HepG2 (cell line): ENCODE results near the gene TMEFF2. TPM values are rescaled to one million over a fixed set of nuclear protein-coding genes. Genes with fewer than 3 reads are reported as not detected.

Experiments used
- ATAC-seq: fragments of 200-7000 bp; cut with Tn5 transposase; 3 replicates; pipeline ENCODE4 v1.9.1; 2020; ENCODE audit warnings: mild to moderate bottlenecking, moderate library complexity
- BruUV-seq: library from RNA; stranded (reverse); fragments of 400-500 nt; replicated peaks from 2 replicates; lab custom pipeline; 2021; lab: Mats Ljungman, UMichigan
- CTCF ChIA-PET: fragments of 300-600 bp; formaldehyde crosslinking; extraction: SDS; loops from one replicate; lab custom pipeline; 2021; ENCODE audit warnings: low total read pairs, inconsistent platforms, low intra/inter-chr PET ratio; lab: Yijun Ruan, JAX
- POLR2A ChIA-PET: fragments of 350-600 bp; sonication (Branson Sonifier 250); formaldehyde crosslinking; loops from one replicate; lab custom pipeline; 2020; ENCODE audit warnings: antibody characterized with exemption, inconsistent platforms; lab: Yijun Ruan, JAX
- DNase-seq: peaks from one replicate; pipeline ENCODE4 v3.0.0-alpha.2; 2015; ENCODE audit warnings: low spot score
- FAIRE-seq: peaks from 3 replicates; lab custom pipeline; 2011; peaks lifted over from hg19 to GRCh38; lab: Jason Lieb, UNC
- H2AFZ ChIP-seq: one replicate; pipeline ENCODE4 v1.6.1; 2011; ENCODE audit warnings: low read length, inconsistent platforms
- H3K27ac ChIP-seq: fragments of 300-600 bp; 3 replicates; pipeline ENCODE4 v1.8.0; 2011; ENCODE audit warnings: mixed run types, mild to moderate bottlenecking, mixed read lengths, low read length, inconsistent platforms; ENCODE audit not compliant: insufficient read depth; ENCODE audit errors: extremely low read length
- H3K27me3 ChIP-seq, 2 experiments: fragments of 200-600 bp in 1 of 2; 2 replicates in 1 of 2; 3 replicates in 1 of 2; pipeline versions ENCODE4 v1.6.0 to v1.8.0; 2011; ENCODE audit warnings: low read length in 2 of 2, mild to moderate bottlenecking in 2 of 2, moderate library complexity in 2 of 2, inconsistent platforms in 1 of 2; ENCODE audit not compliant: insufficient read depth in 2 of 2, control insufficient read depth in 1 of 2
- H3K36me3 ChIP-seq, 2 experiments: fragments of 200-600 bp in 1 of 2; replicated peaks in 1 of 2; 2 replicates in 1 of 2; 3 replicates in 1 of 2; pipeline versions ENCODE4 v1.5.1 to v1.8.0; 2011; ENCODE audit warnings: low read length in 2 of 2, inconsistent platforms in 1 of 2; ENCODE audit not compliant: insufficient read depth in 2 of 2, control insufficient read depth in 1 of 2
- H3K4me1 ChIP-seq: 2 replicates; pipeline ENCODE4 v1.5.1; 2012; ENCODE audit warnings: low read length, inconsistent platforms; ENCODE audit not compliant: insufficient read depth
- H3K4me2 ChIP-seq: 2 replicates; pipeline ENCODE4 v1.6.0; 2011; ENCODE audit warnings: low read depth, low read length, inconsistent platforms
- H3K4me3 ChIP-seq, 3 experiments: fragments of 200-600 bp in 1 of 3; sonication (generic), shearing (Covaris generic) in 1 of 3; replicated peaks in 1 of 3; 2 replicates each; pipeline ENCODE4 v1.5.1; 2011 to 2016; ENCODE audit warnings: low read length in 3 of 3, inconsistent platforms in 2 of 3, low read depth in 2 of 3, mild to moderate bottlenecking in 2 of 3, control low read depth in 1 of 3, mixed read lengths in 1 of 3; ENCODE audit not compliant: insufficient read depth in 1 of 3
- H3K79me2 ChIP-seq: one replicate; pipeline ENCODE4 v1.6.1; 2011; ENCODE audit warnings: low read length, inconsistent platforms; ENCODE audit not compliant: insufficient read depth
- H3K9ac ChIP-seq: 2 replicates; pipeline ENCODE4 v1.6.0; 2011; ENCODE audit warnings: mild to moderate bottlenecking, low read depth, low read length, inconsistent platforms; ENCODE audit not compliant: insufficient read depth
- H3K9me3 ChIP-seq: 2 replicates; pipeline ENCODE4 v1.5.1; 2012; ENCODE audit warnings: mild to moderate bottlenecking, low read length
- H4K20me1 ChIP-seq: 2 replicates; pipeline ENCODE4 v1.6.0; 2011; ENCODE audit warnings: inconsistent platforms, mild to moderate bottlenecking, low read length, moderate library complexity; ENCODE audit not compliant: insufficient read depth
- AHR ChIP-seq: IDR thresholded peaks from 2 replicates; pipeline ENCODE4 v1.6.1; 2018; ENCODE audit warnings: missing genetic modification reagents, missing compliant biosample characterization
- HDAC6 ChIP-seq: fragments of 200-600 bp; sonication (generic); IDR thresholded peaks from 2 replicates; pipeline ENCODE4 v1.7.0; 2017; ENCODE audit warnings: mild to moderate bottlenecking, antibody characterized with exemption, low read length, low read depth
- HNRNPUL1 ChIP-seq: fragments of 200-400 bp; formaldehyde crosslinking; IDR thresholded peaks from 2 replicates; pipeline ENCODE4 v1.6.1; 2017; ENCODE audit warnings: low read depth, mild to moderate bottlenecking, low read length, moderate library complexity
- MEIS1 ChIP-seq: sonication (generic); formaldehyde crosslinking; IDR thresholded peaks from 2 replicates; pipeline ENCODE4 v1.9.0; 2021; ENCODE audit warnings: mild to moderate bottlenecking, missing genetic modification reagents, moderate library complexity, borderline replicate concordance
- MXD4 ChIP-seq: IDR thresholded peaks from 2 replicates; pipeline ENCODE4 v1.6.1; 2016; ENCODE audit warnings: mild to moderate bottlenecking, missing biosample characterization, missing genetic modification reagents
- NFIC ChIP-seq: IDR thresholded peaks from 2 replicates; pipeline ENCODE4 v1.6.1; 2012; ENCODE audit warnings: mild to moderate bottlenecking, low read length, inconsistent platforms
- PCBP2 ChIP-seq: fragments of 200-400 bp; formaldehyde crosslinking; optimal IDR thresholded peaks from 2 replicates; pipeline ENCODE3; 2018; ENCODE audit warnings: low read length, low read depth; ENCODE audit not compliant: poor library complexity, severe bottlenecking
- RFX3 ChIP-seq: IDR thresholded peaks from 2 replicates; pipeline ENCODE4 v1.6.1; 2016; ENCODE audit warnings: missing biosample characterization, missing genetic modification reagents
- TCF12 ChIP-seq, 2 experiments: fragments of 450-650 bp in 1 of 2; sonication (generic) in 1 of 2; formaldehyde crosslinking in 1 of 2; IDR thresholded peaks; 2 replicates each; pipeline versions ENCODE4 v1.6.1 to v1.8.0; 2017 to 2022; ENCODE audit warnings: antibody characterized with exemption in 1 of 2, mild to moderate bottlenecking in 1 of 2, missing genetic modification reagents in 1 of 2, moderate library complexity in 1 of 2
- ZNF331 ChIP-seq: sonication (generic); formaldehyde crosslinking; IDR thresholded peaks from 2 replicates; pipeline ENCODE4 v1.4.0; 2020; ENCODE audit warnings: missing genetic modification reagents
- ZNF652 ChIP-seq: IDR thresholded peaks from 2 replicates; pipeline ENCODE4 v1.6.1; 2016; ENCODE audit warnings: low read depth, borderline replicate concordance
- WGBS: methylation state at CpG from one replicate; pipeline ENCODE4 v1.1.6; 2017; ENCODE audit warnings: low lambda C conversion rate; 5-methylcytosine and 5-hydroxymethylcytosine counted together
- in situ Hi-C: cut with HindIII; loops from 2 replicates; pipeline ENCODE4 v1.10.0; 2017; ENCODE audit warnings: low pct_unique_long_range_greater_than_20kb; ENCODE audit not compliant: extremely low pct_ligation_motif_present
- intact Hi-C: fragments of 100-400 bp; cut with micrococcal nuclease; formaldehyde crosslinking; loops from one replicate; pipeline ENCODE4 v1.10.0; 2022; ENCODE audit not compliant: unreplicated experiment
- polyA plus RNA-seq, 8 experiments: library from polyadenylated mRNA; depleted of rRNA in 3 of 8; stranded (reverse) in 7 of 8; unstranded in 1 of 8; fragments of >200 nt; fragmentation: Illumina TruSeq in 4 of 8; extraction: Trizol in 4 of 8; gene quantifications; 2 replicates each; pipeline versions ENCODE4 v1.2.1 to v1.2.3, GENCODE V29; 2011 to 2016; ENCODE audit warnings: low read depth in 4 of 8, missing spikeins in 1 of 8, mixed read lengths in 1 of 8; ENCODE audit not compliant: insufficient read depth in 1 of 8
- total RNA-seq, 5 experiments: library from RNA; depleted of rRNA; stranded (reverse); fragments of >200 nt; fragmentation: Illumina TruSeq; extraction: Trizol; gene quantifications; 2 replicates each; pipeline ENCODE4 v1.2.3, GENCODE V29; 2016; ENCODE audit warnings: low read depth in 1 of 5
- TF ChIP-seq, protein P1 (sequence below): sonication (generic); formaldehyde crosslinking; IDR thresholded peaks from 2 replicates; pipeline ENCODE4 v1.8.0; 2022; ENCODE audit warnings: missing genetic modification reagents, low read depth, mild to moderate bottlenecking, borderline replicate concordance

The TMEFF2 gene
- total and polyA plus RNA-seq, 2 of the 13 experiments (the other 11 are each of a cell fraction or from before 2014, with no cell fraction given) = not detected

DNA sequence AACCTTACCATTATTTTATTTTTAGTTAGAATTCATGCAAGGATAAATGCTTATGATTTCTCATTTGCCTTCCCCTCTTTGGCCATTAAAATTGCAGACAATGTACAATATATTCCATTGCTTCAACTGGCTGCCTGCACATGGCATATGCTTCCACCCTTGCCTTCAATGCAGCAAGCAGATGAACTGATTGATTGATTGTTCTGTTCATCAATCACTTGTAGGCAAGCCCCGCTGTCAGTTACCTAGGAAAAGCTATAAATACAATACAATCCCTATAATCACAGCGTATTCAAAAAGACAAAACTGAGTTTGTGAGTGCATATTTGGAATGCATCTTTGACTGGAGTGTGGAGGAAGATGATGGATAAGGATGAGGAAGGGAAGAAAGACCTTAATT, 274.2 kb downstream of the TMEFF2 start:
- WGBS = 70% methylated on average over 2 of the region's 2 CpGs
- CTCF ChIA-PET = no interaction called here
- no peak for TF ChIP-seq AHR
- TF ChIP-seq TCF12 (IDR thresholded peaks at IDR 0.05) = no peak
- no peak for TF ChIP-seq TCF12 (CRISPR knock-in tag; IDR thresholded peaks at IDR 0.05)
- TF ChIP-seq PCBP2 = no peak
- TF ChIP-seq ZNF652 (CRISPR knock-in tag) = no peak
- no peak for TF ChIP-seq NFIC
- no peak for TF ChIP-seq HDAC6
- Histone ChIP-seq H3K36me3 (no peaks in the 10 kb centered on the region), H3K4me3 (no peak overlapping the region), H2AFZ (no peak overlapping the region), H3K27ac (no peak overlapping the region), H3K79me2 (no peaks in the 10 kb centered on the region), H3K4me1 (peaks cover 24% of the 10 kb centered on the region), H4K20me1 (no peaks in the 10 kb centered on the region), H3K9ac (no peak overlapping the region), H3K4me2 (no peak overlapping the region), H3K9me3 (no peaks in the 10 kb centered on the region), H3K27me3 (no peaks in the 10 kb centered on the region)
- FAIRE-seq = no peak
- BruUV-seq = no TSS peak
- POLR2A ChIA-PET = no interaction called here
- in situ Hi-C loops = no loop called here
- intact Hi-C loops = no loop called here
- no peak for DNase-seq
- ATAC-seq = no peak

DNA sequence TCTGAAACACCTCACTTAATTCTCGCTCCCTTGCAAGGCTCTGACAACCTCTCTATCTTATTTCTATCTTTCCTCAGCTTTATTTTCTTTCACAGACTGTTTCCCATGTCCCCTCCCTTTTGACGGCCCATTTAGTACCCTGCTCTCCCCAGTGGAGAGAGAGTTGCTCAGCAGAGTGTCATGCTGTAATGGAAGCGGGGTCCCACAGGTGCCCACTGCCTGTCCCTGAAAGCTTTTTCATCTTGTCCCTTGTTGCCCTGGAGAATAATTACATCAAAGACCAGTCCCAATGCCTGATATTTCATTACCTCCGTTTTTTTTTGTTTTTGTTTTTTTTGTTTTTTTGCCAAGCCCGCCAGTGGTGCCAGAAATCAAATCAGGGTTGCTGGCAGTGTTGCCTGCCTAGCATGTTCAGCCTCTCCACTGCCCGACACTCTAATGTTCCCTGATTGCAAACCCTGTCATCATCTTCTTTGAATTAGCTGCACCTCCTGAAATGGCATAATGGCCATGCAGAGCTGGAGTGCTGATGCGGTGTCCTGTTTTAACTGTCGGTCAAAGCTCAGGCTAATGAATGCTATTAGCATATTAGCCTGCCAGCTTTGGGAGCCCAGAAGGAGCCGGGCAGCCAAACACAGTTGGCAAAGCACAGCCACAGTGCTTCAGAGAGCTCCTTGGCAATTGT, 276.6 kb downstream of the TMEFF2 start:
- Histone ChIP-seq H3K36me3 (no peaks in the 10 kb centered on the region), H3K9me3 (no peaks in the 10 kb centered on the region), H3K9ac (no peak overlapping the region), H2AFZ (no peak overlapping the region), H3K27me3 (no peaks in the 10 kb centered on the region), H4K20me1 (no peaks in the 10 kb centered on the region), H3K27ac (no peak overlapping the region), H3K4me3 (no peak overlapping the region), H3K4me1 (peaks cover 24% of the 10 kb centered on the region), H3K79me2 (no peaks in the 10 kb centered on the region), H3K4me2 (peak overlapping the region; percentile 41)
- BruUV-seq = no TSS peak
- TF ChIP-seq, protein P1, sequence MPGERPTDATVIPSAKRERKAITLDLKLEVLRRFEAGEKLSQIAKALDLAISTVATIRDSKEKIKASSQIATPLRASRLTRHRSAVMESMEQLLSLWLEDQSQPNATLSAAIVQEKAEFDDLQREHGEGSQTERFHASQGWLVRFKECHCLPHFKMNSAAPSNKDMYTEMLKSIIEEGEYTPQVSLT (CRISPR knock-in tag) = no peak
- no peak for TF ChIP-seq HNRNPUL1
- no peak for TF ChIP-seq MXD4 (CRISPR knock-in tag)
- TF ChIP-seq ZNF331 = no peak
- TF ChIP-seq RFX3 (CRISPR knock-in tag) = no peak
- TF ChIP-seq MEIS1 (CRISPR knock-in tag) = no peak
- FAIRE-seq (no peak), ATAC-seq (peak; percentile 34), DNase-seq (no peak)
- in situ Hi-C loops (no loop called here), intact Hi-C loops (no loop called here)
- ChIA-PET POLR2A (no interaction called here), CTCF (no interaction called here)
- 78% methylated on average over 9 of the region's 9 CpGs for WGBS
